HS-5 (cell line): ENCODE data around the gene WASHC2A.
"Not testable (repeated sequence)": the region's sequence is repeated elsewhere in the genome, so short reads cannot be mapped to it uniquely, and the experiment has no call there.

ENCODE experiments used
- DNase-seq: peaks from one replicate; pipeline ENCODE4 v3.0.0-alpha.2; 2012; ENCODE audit warnings: low read depth

Gene WASHC2A

GRCh38 chr10:50061548-50061947, 6.2 kb upstream of the WASHC2A start:
- DNase-seq: not testable (repeated sequence)

DNA sequence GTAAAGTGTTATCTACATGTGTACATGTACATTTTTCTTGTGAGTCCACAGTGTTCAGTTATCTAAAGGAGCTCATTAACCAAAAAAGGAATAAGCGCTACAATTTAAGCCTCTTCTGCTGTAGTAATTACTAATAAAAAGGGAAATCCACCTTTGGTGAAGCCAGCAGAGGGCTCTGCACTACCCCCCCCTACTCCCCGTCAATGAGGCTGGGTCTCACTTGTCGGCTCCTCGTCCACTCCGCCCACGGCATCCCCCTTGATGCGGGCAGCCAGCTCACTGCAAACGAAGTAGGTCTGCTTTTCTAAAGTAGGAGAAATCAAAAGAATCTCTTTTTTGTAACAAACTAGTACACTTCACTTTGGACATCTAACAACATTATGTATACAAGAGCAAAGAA, 4.7 kb upstream of the WASHC2A start:
- DNase-seq: no peak

- not testable (repeated sequence) for DNase-seq
Measured at GRCh38 chr10:50068352-50068659, 552 bp downstream of the WASHC2A start.

- DNase-seq: not testable (repeated sequence)
Measured at GRCh38 chr10:50075139-50075538, 7.4 kb downstream of the WASHC2A start.

GRCh38 chr10:50075544-50075943, 7.8 kb downstream of the WASHC2A start:
- not testable (repeated sequence) for DNase-seq

GRCh38 chr10:50091304-50091703, 23.6 kb downstream of the WASHC2A start:
- not testable (repeated sequence) for DNase-seq

DNA sequence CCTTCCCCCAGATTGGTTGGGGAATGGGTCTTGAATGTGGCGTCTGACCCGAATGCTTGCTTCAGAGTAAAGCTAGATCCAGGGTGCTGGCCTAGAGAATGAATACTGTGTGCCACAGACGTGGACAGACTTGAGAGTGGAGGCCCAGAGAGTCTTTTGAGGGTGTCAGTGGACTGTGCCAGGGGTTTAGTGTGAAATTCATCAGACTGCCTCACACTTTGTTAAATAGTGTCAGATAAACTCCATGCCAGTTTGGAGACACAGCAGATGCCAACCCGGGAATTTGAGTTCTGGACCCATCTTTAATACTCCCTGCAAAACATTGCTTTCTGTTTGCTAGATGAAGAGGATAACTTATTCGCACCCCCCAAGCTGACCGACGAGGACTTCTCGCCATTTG, 25.2 kb downstream of the WASHC2A start:
- not testable (repeated sequence) for DNase-seq

DNA sequence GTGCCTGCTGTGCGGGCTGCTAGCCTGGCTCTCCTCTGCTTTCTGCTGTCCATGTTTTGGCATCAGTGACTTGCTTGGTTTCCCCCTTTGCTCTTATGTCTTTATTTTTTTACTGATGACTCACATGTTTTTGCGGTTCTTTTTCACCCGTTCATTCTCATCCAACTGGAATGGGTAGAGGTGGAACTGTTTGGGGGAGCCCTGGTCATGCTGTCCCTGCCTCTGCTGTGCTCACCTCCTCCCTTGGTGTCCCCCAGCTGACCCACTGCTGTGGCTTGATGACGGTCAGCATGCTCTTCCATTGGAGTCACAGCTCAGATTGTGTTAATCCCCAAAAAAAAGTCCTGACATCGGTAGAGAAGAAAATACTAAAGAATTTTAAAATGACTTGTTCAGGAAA, 26.9 kb downstream of the WASHC2A start:
- DNase-seq: not testable (repeated sequence)

DNA sequence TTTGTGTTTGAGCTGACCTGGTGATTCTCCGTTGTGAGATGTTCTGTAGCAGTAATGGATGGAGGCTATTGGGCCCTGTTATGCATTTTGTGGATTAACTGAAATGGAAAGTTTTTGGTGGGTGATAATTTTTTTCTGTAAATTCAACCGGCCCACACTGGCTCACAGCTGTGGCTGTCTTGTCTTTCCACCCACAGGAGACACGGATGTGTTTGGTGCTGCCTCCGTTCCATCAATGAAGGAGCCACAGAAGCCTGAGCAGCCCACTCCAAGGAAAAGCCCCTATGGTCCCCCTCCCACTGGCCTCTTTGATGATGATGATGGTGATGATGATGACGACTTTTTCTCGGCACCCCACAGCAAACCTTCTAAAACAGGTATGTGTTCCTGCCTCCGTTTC, 27.6 kb downstream of the WASHC2A start:
- not testable (repeated sequence) for DNase-seq

- DNase-seq: not testable (repeated sequence)
Measured at GRCh38 chr10:50096722-50097121, 29.0 kb downstream of the WASHC2A start.

GRCh38 chr10:50098645-50099044, 30.9 kb downstream of the WASHC2A start:
- DNase-seq: not testable (repeated sequence)

DNA sequence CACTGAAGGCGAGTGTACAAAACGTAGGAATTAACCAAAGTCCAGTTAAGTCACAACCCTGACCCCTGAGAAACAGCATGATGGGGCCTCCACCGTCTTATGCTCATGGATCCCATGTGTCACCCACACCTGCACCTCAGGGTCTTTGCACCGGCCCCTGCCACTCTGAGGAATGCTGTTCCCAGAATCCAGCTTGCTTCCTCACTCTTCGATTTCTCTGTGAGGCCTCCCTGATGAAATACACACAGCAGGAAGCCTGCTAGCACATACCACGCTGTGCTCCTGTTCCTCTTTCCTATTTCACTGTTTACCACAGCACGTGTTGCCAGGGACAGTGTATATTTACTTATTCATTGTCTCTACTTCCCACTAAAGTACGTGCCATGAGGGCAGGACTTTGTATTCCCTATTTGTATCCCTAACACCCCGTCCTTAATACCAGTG, 33.4 kb downstream of the WASHC2A start:
- not testable (repeated sequence) for DNase-seq

DNA sequence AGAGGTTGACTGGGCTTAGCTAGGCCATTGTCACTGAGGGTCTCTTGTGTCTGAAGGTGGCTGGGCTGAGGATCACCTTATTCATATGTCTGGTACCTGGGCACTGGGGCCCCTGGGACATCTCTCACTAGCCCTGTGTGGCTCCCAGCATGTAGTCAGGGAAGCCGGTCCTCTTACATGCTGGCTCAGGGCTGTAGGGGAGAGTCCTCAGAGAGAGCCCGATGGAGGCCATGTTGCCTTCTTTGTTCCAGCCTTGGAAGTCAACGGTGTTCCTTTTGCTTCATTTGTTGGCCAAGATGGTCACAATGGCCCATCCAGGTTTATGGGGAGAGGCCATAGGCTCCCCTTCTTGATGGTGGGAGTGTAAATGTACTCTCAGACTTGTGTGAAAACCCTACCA, 34.0 kb downstream of the WASHC2A start:
- DNase-seq: not testable (repeated sequence)

DNA sequence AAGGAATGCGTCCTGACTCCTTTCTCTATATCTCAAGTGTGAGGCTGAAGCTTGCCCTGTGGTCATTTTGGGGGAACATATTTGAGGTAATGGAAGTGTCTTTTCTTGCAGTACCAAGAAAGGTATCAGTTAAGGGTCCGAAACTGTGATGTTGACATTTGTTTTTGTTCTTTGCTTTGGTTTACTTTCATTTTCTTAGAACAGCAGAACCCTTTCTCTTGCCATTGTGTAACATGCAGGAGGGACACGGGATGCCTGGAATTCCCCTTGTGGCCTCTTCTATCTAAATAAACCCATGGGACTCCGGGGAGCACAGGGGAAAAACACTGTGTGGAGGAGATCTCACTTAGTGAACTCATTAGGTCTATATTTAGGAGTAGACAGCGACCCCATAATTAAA, 34.5 kb downstream of the WASHC2A start:
- DNase-seq: not testable (repeated sequence)

GRCh38 chr10:50108999-50109698, 41.4 kb downstream of the WASHC2A start:
- not testable (repeated sequence) for DNase-seq

GRCh38 chr10:50112419-50113112, 44.8 kb downstream of the WASHC2A start:
- not testable (repeated sequence) for DNase-seq

GRCh38 chr10:50126765-50127164, 59.0 kb downstream of the WASHC2A start:
- not testable (repeated sequence) for DNase-seq

DNA sequence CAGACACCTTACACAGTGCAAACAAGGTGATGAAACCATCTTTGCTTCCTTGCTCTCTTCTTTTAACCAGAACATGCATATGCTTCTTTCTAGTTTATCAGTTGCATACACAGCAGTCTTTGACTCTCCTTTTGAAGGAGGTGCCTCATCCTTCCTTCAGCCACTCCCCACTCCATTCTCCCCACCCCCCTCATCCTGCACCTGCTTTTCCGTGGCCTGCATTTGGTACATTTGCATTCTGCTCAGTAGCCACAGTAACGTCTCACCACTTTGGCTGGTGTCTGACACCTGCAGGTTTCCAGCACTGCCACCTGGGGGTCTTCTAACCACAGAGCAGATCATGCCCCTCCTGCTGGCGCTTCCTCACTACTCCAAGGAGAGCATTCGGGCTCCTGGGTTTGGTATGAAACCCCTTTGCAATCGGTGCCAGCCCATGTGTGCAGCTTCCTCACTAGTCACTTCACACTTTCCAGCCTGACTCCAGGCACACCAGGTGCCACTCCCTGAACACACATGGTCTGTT, 60.1 kb downstream of the WASHC2A start:
- not testable (repeated sequence) for DNase-seq

- not testable (repeated sequence) for DNase-seq
Measured at GRCh38 chr10:50131245-50131965, 63.7 kb downstream of the WASHC2A start.

DNA sequence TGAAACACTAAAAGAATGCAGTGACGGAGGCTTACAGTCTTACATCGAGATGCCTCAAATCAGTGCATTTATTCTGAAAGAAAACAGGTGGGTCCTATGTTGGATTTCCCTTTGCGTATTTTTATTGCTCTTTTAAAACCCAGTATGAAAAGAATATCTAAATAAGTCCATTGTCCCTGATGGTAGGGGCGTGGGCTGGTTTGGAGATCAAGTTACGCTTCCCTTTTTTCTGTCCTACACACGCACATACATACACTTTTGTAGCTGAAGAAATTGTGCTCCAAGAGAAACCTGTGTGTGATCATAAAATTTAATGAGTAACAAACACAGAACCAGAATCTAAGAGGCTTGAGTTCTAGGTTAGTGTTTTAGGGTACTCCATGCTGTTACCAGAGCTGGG, 64.6 kb downstream of the WASHC2A start:
- not testable (repeated sequence) for DNase-seq

DNA sequence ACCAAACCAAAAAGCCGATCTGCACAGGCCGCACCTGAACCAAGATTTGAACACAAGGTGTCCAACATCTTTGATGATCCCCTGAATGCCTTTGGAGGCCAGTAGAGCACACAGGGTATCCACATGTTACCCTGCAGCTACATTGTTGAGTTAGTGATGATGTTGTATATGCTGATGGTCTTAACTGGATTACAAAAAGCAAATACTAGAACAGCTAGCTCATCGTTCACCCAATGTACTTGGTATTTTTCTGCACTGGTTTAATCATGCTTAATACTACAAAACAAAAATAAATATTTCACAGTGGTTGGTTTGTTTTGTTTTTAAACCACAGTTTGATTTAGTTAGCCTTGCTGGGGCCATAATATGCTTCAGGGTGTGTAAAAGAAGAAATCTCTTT, 65.1 kb downstream of the WASHC2A start:
- DNase-seq: not testable (repeated sequence)

- DNase-seq: not testable (repeated sequence)
Measured at GRCh38 chr10:50143512-50144174, 75.9 kb downstream of the WASHC2A start.
